Subcutaneous adipose tissue (tissue), 4 donors: ENCODE results near the gene ORC4. TPM values are rescaled to one million over a fixed set of nuclear protein-coding genes. Genes with fewer than 3 reads are reported as not detected.

ENCODE experiments used
- total RNA-seq, 4 donors: library from RNA; depleted of rRNA; stranded (reverse); fragments of >200 nt; gene quantifications; one replicate each; pipeline ENCODE4 v1.1.0, GENCODE V29; 2016
- TF ChIP-seq, protein P1 (sequence below): fragments of 450-650 bp; IDR thresholded peaks from one replicate; pipeline ENCODE4 v1.5.1; 2016; ENCODE audit warnings: low read depth, mild to moderate bottlenecking, control low read depth, antibody characterized with exemption, moderate library complexity

ORC4 gene
- total RNA-seq, 4 donors from 2014 or later = 15.8 to 50.1 (median 36.8) TPM

DNA sequence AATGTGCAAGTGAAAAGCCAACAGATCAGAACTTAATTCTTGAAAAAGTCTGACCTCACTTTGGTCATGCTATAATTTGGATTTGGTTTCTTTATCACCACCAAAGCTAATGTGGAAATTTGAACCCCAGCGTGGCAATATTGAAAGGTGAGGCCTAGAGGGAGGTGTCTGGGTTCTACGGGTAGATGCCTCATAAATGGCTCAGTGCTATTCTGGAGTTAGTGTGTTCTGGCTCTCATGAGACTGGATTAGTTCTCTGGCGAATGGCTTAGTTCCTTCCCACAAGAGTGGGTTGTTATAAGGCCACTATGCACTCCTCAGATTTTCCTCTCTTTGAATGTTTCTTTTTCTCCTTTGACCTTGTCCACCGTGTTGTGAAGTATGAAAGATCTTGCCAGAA is 22.3 kb downstream of the ORC4 start:
- TF ChIP-seq, protein P1, sequence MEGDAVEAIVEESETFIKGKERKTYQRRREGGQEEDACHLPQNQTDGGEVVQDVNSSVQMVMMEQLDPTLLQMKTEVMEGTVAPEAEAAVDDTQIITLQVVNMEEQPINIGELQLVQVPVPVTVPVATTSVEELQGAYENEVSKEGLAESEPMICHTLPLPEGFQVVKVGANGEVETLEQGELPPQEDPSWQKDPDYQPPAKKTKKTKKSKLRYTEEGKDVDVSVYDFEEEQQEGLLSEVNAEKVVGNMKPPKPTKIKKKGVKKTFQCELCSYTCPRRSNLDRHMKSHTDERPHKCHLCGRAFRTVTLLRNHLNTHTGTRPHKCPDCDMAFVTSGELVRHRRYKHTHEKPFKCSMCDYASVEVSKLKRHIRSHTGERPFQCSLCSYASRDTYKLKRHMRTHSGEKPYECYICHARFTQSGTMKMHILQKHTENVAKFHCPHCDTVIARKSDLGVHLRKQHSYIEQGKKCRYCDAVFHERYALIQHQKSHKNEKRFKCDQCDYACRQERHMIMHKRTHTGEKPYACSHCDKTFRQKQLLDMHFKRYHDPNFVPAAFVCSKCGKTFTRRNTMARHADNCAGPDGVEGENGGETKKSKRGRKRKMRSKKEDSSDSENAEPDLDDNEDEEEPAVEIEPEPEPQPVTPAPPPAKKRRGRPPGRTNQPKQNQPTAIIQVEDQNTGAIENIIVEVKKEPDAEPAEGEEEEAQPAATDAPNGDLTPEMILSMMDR = no peak

DNA sequence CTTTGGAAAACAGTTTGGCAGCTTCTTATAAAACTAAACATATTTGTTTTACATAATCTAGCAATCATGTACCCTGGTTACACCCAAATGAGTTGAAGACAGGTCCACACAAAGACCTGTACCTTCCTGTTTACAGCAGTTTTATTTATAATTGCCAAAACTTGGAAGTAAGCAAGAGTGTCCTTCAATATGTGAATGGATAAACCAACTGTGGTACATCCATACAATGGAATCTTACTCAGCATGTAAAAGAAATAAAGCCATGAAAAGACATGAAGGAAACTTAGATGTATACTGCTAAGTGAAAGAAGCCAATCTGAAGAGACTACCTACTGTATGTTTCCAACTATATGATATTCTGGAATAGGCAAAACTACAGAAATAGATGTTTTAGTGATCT is 23.7 kb downstream of the ORC4 start:
- TF ChIP-seq, protein P1 = no peak

DNA sequence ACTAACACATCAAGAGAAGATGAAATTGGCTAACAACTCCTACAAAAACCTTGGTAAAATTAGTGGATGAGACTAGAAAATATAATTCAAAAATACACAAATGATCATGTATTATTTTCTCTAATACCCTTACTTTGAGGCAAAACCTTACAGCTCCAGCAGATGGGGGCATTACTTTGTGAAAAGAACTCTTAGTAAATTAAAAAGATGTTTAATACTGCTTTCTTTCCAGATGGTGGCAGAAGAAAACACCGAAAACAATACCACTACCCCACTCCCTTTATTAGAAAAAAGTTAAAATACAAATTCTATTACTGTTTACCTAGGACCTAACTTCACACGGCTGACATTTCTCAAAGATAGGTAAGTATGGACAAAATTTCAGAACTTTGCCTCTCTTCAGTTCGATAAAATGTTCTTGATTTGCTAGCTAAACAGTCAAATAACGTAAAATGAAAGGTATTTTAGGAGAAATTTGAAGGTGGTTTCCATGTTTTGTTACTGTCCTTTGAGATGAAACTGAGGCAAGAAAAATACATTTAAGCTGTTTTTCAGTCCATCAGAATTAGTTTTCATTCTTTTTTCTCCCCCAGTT is 30.6 kb downstream of the ORC4 start:
- TF ChIP-seq, protein P1 = no peak

DNA sequence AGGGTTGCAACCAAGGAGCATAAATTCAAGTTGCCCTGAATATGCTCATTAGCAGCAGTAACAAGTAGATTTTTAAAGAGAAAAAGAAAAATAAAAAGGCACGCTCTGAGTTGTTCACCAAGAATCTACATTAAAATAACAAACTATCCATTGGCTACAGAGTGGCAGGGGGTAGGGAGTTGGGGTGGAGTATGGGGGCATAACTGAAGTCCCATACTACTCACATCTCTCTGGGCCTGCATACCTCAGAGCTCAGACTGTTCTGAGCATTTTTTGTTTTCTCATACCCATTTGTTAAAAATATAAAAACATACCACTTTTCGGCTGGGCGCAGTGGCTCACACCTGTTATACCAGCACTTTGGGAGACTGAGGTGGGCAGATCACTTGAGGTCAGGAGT is 31.4 kb downstream of the ORC4 start:
- TF ChIP-seq, protein P1 = no peak

DNA sequence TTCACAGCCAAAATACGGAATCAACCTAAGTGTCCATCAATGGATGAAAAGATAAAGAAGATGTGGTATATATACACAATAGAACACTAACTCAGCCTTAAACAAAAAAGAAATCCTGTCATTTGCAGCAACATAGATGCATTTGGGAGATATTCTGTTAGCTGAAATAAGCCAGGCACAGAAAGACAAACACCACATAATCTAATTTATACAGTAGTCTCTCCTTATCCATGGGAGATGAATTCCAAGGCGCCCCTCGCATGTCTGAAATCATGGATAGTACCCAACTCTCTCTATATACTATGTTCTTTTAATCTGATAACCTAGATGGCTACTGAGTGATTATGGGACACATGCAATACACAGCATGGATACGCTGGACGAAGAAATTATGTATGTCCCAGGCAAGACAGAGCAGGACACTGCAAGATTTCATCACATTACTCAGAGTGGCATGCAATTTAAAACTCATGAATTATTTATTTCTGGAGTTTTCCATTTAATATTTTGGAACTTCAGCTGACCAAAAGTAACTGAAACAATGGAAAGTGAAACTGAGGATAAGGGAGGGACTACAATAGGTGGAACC is 39.5 kb downstream of the ORC4 start:
- TF ChIP-seq, protein P1 = no peak

DNA sequence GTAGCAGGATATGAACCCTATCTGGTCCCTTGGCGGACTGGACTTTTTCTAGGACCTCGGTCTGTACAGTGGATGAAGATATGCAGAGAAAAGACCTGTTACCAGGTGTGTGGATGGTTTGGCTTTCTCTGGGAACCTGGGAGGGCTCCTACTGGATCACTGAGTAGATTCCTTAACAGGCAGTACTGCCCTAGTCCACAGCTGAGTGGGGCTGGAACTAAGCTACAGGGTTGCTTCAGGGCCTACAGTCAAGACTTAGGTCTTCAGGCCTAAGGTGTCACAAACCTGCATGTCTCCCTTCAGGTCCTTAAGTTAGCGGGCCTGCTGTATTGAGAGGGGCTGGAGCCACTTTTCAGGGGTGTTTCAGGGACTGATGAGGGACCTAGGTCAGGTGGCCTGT is 42.9 kb downstream of the ORC4 start:
- TF ChIP-seq, protein P1 = no peak

DNA sequence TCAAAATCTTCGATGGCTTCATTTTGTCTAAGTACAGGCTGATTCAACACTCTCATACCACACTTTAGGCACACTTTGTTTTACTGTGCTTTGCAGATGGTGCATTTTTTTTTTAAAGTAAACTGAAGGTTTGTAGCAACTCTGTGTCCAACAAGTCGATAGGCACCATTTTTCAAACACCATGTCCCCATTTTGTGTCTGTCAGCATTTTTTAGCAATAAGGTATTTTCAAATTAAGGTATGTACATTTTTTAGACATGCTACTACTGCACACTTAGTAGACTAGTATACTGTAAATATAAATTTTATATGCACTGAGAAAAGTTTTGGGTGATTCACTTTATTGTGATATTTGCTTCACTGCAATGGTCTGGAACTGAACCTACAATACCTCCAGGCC is 44.4 kb downstream of the ORC4 start:
- TF ChIP-seq, protein P1 = no peak
